Dedifferentiated amniotic fluid mesenchymal stem cell (primary cell): ENCODE data around the gene CCT5.
"Not testable (repeated sequence)": the region's sequence is repeated elsewhere in the genome, so short reads cannot be mapped to it uniquely, and the experiment has no call there.

Experiments
- DNase-seq: peaks from one replicate; pipeline ENCODE4 v3.0.0-alpha.2; 2016; ENCODE audit errors: extremely low spot score

The CCT5 gene

GRCh38 chr5:10246761-10247160 is 3.3 kb upstream of the CCT5 start:
- DNase-seq = no peak

DNA sequence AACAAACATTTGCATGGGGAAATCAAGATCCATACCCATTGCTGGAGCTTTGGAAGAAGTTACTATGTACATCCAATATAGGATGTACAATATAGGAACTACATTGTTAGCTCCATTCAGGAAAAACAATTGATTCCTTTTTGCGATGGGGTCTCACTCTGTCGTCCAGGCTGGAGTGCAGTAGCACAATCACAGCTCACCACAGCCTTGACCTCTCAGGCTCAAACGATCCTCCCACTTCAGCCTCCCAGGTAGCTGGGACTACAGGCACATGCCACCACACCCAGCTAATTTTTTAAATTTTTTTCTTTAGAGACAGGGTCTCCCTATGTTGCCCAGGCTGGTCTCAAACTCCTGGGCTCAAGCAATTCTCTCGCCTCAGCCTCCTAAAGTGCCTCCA is 2.9 kb upstream of the CCT5 start:
- not testable (repeated sequence) for DNase-seq

DNA sequence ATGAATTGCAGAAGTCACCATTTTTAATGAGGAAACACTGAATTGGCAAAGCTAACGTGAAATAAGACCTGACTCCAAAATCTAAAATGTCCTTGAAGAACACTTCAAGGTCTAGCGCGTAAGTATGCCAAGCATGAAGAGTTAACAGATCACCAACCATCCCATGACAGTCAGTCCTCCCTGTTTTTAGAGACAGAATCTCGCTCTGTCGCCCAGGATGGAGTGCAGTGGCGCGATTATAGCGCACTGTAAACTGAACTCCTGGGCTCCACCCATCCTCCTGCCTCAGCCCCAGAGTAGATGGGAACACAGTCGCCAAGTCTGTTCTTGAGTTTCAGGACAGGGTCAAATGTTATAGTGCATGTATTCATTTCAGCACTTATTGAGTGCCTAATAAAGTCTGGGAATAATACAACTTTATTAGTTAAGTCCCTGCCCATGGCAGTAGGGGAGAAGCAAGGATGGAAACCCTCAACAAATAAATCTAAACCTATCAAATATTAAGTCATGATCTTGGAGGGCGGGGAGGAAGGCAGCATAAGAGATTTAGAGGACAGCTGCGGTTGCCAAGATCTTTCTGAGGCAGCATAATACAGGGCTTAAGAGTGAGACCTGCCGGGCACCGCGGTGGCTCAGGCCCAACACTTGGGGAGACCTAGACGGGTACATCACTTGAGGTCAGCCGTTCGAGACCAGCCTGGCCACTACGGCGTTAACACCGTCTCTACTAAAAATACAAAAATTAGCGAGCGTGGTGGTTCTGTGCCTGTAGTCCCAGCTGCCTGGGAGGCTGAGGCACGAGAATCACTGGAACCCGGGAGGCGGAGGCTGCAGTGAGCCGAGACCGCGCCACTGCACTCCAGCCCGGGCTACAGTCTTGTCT is 1.5 kb upstream of the CCT5 start:
- no peak for DNase-seq

GRCh38 chr5:10250806-10251276 is 761 bp downstream of the CCT5 start:
- DNase-seq = no peak

DNA sequence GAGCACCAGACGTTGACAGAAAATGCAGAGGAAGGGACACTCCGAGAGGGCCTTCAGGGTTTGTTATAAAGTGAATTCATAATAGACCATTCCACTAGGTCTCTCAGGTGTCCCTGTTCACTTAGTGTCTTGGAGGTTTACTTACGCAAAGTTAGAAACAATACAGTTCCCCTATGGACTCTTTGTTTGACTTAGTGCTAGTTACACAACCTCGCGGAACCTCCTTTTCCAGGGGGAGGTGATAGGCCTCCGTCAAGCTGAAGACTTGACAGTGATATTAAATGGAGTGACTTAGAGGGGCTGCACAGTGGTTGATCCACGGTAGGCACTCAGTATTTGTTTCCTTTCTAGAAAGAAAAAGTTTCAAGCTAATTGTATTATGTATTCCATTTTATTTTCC is 1.3 kb downstream of the CCT5 start:
- DNase-seq = no peak

DNA sequence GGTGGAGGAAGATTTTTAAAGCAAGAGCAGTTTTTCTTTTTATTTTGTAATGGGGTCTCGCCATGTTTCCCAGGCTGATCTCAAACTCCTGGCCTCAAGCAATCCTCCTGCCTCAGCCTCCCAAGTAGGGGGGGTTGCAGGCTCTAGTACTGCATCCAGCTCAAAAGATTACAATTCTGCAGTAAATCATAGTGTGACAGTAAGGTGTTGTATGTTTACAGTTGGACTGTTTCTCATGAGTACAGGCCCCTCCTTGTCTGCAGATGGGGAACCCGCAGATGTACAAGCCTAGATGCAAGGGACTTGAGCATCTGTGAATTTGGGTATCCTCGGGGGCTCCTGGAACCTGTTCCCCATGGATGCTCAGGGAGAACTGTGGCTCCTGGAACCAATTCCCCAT is 3.3 kb downstream of the CCT5 start:
- no peak for DNase-seq

GRCh38 chr5:10254686-10255085 is 4.6 kb downstream of the CCT5 start:
- no peak for DNase-seq

DNA sequence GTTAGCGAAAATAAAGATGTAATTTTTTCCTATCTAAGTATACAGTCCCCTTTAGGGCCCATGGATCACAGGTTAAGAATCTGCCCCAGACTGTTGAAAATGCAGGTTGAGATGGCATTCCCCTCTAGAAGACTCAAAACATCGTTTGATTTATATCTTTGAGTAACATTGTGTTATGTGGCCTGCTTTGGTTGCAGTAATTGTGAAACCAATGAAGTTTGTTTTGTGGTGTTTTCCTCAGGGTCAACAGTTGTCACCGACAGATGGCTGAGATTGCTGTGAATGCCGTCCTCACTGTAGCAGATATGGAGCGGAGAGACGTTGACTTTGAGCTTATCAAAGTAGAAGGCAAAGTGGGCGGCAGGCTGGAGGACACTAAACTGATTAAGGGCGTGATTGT is 7.8 kb downstream of the CCT5 start:
- DNase-seq = no peak

- DNase-seq = no peak
Observed at GRCh38 chr5:10259899-10260298, 9.8 kb downstream of the CCT5 start.

DNA sequence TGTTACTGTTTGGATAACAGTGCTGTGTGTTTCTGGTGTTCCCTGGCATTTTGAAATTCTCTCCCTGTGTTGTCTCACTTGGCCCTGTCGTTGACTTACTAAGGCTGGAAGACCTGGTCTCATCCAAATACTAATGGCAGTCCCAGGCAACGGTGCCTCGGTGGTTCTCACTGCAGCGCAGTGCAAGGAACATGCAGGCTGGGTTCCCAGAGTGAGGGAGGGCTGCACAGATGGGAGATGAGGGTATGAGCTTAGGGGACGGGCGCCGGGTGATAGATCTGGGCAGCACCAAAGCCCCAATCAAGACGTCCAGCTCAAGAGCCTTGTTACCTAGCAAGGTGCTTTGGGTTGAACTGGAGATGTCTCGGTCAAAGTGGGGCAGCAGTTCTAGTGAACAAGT is 11.0 kb downstream of the CCT5 start:
- no peak for DNase-seq

GRCh38 chr5:10262121-10262774 is 12.2 kb downstream of the CCT5 start:
- DNase-seq = no peak

DNA sequence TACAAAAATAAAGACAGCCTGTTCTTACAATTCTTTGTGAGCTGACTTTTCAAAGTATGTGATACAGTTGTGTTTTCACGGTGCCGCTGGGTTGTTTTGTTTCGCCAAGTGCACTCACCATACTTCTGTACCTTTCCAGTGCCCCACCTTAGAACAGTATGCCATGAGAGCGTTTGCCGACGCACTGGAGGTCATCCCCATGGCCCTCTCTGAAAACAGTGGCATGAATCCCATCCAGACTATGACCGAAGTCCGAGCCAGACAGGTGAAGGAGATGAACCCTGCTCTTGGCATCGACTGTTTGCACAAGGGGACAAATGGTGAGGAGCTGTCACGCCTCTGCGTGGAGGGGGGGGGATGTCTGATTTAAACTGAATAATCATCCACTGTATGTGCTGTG is 12.9 kb downstream of the CCT5 start:
- no peak for DNase-seq

DNA sequence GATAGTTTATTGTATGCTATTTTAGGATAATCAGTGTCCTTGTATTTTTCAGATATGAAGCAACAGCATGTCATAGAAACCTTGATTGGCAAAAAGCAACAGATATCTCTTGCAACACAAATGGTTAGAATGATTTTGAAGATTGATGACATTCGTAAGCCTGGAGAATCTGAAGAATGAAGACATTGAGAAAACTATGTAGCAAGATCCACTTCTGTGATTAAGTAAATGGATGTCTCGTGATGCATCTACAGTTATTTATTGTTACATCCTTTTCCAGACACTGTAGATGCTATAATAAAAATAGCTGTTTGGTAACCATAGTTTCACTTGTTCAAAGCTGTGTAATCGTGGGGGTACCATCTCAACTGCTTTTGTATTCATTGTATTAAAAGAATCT is 14.5 kb downstream of the CCT5 start:
- DNase-seq = no peak

DNA sequence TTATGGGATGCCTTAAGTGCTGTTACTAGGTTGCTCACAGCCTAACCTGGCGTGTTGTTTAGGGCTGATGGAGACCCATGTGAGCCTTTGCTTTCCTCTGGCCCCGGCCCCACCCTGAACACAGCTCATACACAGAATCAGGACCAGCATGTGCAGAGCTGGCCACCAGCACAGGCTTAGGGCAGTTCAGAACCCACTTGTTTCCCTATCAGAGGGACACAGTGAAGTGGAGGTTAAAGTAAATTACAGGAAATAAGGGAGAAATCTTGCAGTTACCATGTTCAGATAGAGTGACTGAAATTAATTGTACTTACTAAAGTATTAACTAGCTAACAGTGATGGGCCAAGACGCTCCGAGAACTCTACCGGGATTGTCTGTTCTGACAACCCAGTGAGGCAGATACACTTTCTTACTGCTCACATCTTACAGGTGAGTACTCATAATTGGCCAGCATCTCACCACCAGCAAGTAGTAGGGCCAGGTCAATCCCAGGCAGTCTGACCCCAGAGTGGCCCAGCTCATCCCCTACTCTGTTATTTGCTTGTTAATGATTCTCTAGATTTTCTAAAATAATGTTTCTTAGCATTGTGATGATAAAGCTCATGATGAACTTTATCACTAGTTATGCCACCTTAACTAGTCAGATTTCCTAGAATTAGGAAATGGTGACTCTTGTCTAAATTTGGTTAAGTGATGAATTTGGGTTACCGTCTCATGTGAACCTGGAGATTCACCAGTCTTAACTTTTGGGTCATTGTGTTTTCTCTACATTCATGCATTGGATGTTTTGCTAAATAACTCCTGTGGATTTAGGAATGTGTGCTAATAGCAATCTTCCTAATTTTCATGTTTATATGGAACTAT is 15.4 kb downstream of the CCT5 start:
- DNase-seq = no peak

GRCh38 chr5:10266137-10266536 is 16.1 kb downstream of the CCT5 start:
- no peak for DNase-seq

DNA sequence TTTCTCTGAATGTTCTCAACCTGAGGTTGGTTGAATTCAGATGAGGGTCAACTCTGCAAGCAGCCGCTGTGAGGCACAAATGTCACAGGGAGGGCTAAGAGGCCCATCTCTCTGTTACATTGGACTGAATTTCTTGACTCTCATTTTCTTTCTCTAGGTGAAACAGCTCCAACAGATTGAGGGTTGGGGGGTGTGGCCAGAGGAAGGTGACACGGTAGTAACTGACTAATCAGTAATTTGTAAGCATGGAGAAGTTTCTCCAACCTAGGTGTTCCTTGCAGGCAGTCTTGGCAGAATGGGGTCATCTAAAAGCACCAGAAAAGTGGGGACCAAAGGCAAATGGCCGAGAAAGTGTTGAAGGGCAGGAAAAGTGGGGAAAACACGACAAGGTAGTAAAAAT is 16.8 kb downstream of the CCT5 start:
- DNase-seq = no peak

GRCh38 chr5:10268100-10268499 is 18.0 kb downstream of the CCT5 start:
- no peak for DNase-seq

- no peak for DNase-seq
Observed at GRCh38 chr5:10272053-10272874, 22.2 kb downstream of the CCT5 start.

DNA sequence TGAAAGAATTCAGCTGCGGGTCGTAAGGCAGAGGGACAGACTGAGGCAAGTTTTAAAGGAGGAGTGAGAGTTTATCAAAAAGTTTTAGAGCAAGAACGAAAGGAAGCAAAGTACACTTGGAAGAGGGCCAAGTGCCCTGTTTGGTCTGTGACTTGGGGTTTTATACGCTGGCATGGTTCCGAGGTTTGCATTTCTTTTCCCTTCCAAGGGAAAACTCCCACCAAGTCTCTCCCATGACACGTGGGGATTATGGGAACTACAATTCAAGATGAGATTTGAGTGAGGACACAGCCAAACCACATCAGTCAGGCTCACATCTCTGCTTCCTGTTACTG is 22.8 kb downstream of the CCT5 start:
- DNase-seq = not testable (repeated sequence)

GRCh38 chr5:10275460-10275859 is 25.4 kb downstream of the CCT5 start:
- no peak for DNase-seq

- DNase-seq = no peak
Observed at GRCh38 chr5:10275991-10276390, 25.9 kb downstream of the CCT5 start.

DNA sequence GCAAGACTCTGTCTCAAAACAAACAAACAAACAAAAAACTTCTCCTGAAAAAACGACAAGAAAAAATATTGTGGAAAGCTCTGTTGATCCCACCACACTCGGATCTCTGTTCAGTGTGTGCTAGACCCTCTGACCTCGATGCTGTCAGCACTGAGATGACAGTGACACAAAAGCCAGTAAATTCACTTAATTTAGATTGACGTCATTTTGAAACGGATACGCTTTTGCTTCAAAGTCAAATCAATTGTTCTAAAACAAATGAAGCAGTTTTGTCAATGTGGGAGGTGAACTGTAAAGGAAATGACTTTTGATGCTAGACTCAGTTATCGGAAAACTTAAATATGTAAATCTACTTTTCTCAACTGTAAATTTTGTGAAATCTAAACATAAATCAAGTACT is 26.6 kb downstream of the CCT5 start:
- DNase-seq = no peak
